ENCODE data around the gene RNPEPL1. TPM values are rescaled to one million over a fixed set of nuclear protein-coding genes. Genes with fewer than 3 reads are reported as not detected.

RNPEPL1 gene
- total RNA-seq, 2 experiments from 2014 or later = 124 TPM

- H3K27me3 Mint-ChIP-seq = no peaks in the 10 kb centered on the region
- H3K4me1 Mint-ChIP-seq = peaks cover 55% of the 10 kb centered on the region
- peak overlapping the region; percentile 96 for H3K4me3 Mint-ChIP-seq
- peaks cover 22% of the 10 kb centered on the region for H3K36me3 Mint-ChIP-seq
- no peaks in the 10 kb centered on the region for H3K9me3 Mint-ChIP-seq
- DNase-seq (no peak), ATAC-seq (ENCODE audit: low read depth) (no peak)
- POLR2A ChIA-PET = interaction anchor here (3.1 to 7.5 kb wide), 3 partner anchors 13 to 57 kb away, joined by 17 to 178 read pairs (median 39); partner anchors contain the start of gene CAPN10
- peak overlapping the region; percentile 94 for H3K27ac Mint-ChIP-seq
Observed at GRCh38 chr2:240563951-240564560, 4.2 kb upstream of the RNPEPL1 start.

- Mint-ChIP-seq H3K27me3 (no peaks in the 10 kb centered on the region), H3K4me1 (peaks cover 53% of the 10 kb centered on the region), H3K27ac (peak overlapping the region; percentile 94), H3K36me3 (peaks cover 23% of the 10 kb centered on the region), H3K9me3 (no peaks in the 10 kb centered on the region), H3K4me3 (peak overlapping the region; percentile 96)
- no peak for ATAC-seq (ENCODE audit: low read depth)
- DNase-seq = peak; percentile 41
- POLR2A ChIA-PET = interaction anchor here (1.4 to 7.5 kb wide), 8 partner anchors 7 to 62 kb away, joined by 5 to 178 read pairs (median 18); partner anchors contain the start of genes ANKMY1, CAPN10 and GPR35
Observed at GRCh38 chr2:240564561-240565332, 3.5 kb upstream of the RNPEPL1 start.

- DNase-seq = peak; percentile 90
- H3K27me3 Mint-ChIP-seq = no peaks in the 10 kb centered on the region
- H3K4me1 Mint-ChIP-seq = peaks cover 51% of the 10 kb centered on the region
- POLR2A ChIA-PET = interaction anchor here (0.7 to 7.5 kb wide), 15 partner anchors 8 to 540 kb away, joined by 3 to 178 read pairs (median 7); partner anchors contain the start of genes ANKMY1, CAPN10, GPR35 and MTERF4
- peak; percentile 52 for ATAC-seq (ENCODE audit: low read depth)
- H3K4me3 Mint-ChIP-seq = peak overlapping the region; percentile 96
- H3K9me3 Mint-ChIP-seq = no peaks in the 10 kb centered on the region
- H3K27ac Mint-ChIP-seq = peak overlapping the region; percentile 94
- H3K36me3 Mint-ChIP-seq = peaks cover 23% of the 10 kb centered on the region
Observed at GRCh38 chr2:240565333-240566202, 2.7 kb upstream of the RNPEPL1 start.

DNA sequence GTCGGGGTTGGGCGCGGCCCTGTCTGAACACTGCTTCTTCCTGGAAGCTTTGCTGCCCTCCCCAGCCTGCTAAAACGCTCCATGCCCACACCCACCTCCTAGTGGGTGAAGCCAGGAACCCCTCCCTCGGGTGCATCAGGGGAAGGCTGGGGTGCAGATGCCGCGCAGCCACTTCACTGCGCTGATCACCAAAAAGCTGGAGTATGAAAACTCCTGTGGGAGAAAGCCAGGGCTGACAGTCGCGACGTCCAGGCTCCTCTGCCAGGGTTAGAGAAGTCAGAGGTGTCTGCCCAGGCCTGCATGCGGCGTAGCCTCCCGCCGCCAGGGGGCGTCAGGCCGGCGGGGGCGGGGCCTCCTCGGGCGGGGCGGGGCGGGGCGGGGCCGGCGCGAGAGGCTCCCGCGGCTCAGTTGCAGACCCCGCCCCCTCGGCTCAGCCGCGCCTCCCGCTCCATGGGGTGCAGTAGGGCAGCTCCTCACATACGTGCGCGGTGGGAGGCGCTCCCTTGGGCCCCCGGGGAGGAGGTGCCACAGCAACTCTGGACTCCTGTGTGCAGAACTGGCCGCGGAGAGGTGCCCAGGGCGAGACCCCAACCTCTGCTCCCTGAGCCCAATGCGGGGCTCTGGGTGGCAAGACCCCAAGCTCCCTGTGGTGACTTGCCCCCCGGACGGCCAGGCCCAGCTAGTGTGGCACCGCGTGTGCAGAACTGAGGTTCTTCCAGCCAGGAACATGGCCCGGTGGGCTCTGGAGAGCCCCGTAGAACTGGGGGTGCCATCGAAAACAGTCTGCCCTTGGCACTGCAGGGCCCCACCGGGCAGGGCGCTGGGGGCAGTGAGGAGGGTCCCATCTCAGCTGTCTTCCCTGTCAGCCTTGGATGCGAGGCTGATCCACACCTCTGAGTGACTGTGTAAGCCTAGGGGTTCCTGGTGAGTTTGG, 1.8 kb upstream of the RNPEPL1 start:
- POLR2A ChIA-PET = interaction anchor here (0.7 to 7.5 kb wide), 15 partner anchors 9 to 541 kb away, joined by 3 to 178 read pairs (median 7); partner anchors contain the start of genes ANKMY1, CAPN10, GPR35 and MTERF4
- Mint-ChIP-seq H3K4me3 (peak overlapping the region; percentile 96), H3K9me3 (no peaks in the 10 kb centered on the region), H3K36me3 (peaks cover 25% of the 10 kb centered on the region), H3K4me1 (peaks cover 56% of the 10 kb centered on the region), H3K27ac (peak overlapping the region; percentile 96), H3K27me3 (no peaks in the 10 kb centered on the region)
- ATAC-seq (ENCODE audit: low read depth) (peak; percentile 69), DNase-seq (peak; percentile 97)

DNA sequence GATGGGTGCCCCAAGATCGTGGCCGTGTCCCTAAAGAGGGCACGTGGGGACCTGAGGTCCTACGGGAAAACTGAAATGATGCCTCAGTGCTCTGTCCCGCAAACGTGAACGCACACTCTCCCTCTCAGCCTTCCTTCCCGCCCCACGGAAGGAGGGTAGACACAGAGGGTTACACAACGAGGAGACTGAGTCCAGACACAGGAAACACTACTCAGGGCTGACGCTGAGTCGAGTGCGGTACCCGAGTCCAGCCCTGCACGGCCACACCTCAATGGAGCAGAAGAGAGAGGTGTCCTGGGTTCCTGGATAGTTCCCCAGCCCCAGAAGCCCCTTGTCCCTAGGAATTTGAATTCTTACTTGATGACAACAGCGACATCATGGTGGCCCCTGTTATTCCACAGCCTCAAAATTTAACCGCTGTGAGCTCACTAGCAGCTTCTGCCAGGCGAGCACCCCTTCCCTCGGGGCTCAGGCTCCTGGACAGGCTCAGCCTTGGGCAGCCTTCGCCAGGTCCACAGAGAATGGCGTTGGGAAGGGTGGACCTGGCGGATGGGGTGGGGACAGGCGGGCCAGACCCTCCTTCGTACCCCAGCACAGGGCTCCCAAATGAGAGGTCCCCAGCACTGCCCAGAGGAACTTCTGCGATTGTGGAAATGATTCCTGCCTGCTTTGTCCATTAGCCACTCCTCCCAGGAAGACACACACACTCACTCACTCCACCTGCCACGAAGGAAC, 980 bp upstream of the RNPEPL1 start:
- Mint-ChIP-seq H3K36me3 (peaks cover 25% of the 10 kb centered on the region), H3K27ac (peak overlapping the region; percentile 96), H3K9me3 (no peaks in the 10 kb centered on the region), H3K4me1 (peaks cover 50% of the 10 kb centered on the region), H3K4me3 (peak overlapping the region; percentile 96), H3K27me3 (no peaks in the 10 kb centered on the region)
- no peak for ATAC-seq (ENCODE audit: low read depth)
- POLR2A ChIA-PET = interaction anchor here (0.6 to 7.5 kb wide), 7 partner anchors 10 to 58 kb away, joined by 4 to 178 read pairs (median 17); partner anchors contain the start of genes ANKMY1, CAPN10 and GPR35
- DNase-seq = peak; percentile 56

GRCh38 chr2:240568678-240569522, 616 bp downstream of the RNPEPL1 start:
- Mint-ChIP-seq H3K4me1 (peaks cover 38% of the 10 kb centered on the region), H3K36me3 (peaks cover 11% of the 10 kb centered on the region), H3K27ac (peak overlapping the region; percentile 81), H3K4me3 (peak overlapping the region; percentile 92), H3K9me3 (no peaks in the 10 kb centered on the region), H3K27me3 (no peaks in the 10 kb centered on the region)
- ATAC-seq (ENCODE audit: low read depth) = peak; percentile 1
- POLR2A ChIA-PET = interaction anchor here (0.6 to 7.5 kb wide), 8 partner anchors 8 to 656 kb away, joined by 3 to 178 read pairs (median 5); partner anchors contain the start of genes CAPN10, DUSP28 and GPR35
- DNase-seq = peak; percentile 78

- peaks cover 7% of the 10 kb centered on the region for H3K36me3 Mint-ChIP-seq
- H3K4me1 Mint-ChIP-seq = peaks cover 32% of the 10 kb centered on the region
- no peaks in the 10 kb centered on the region for H3K9me3 Mint-ChIP-seq
- H3K27me3 Mint-ChIP-seq = no peaks in the 10 kb centered on the region
- POLR2A ChIA-PET = interaction anchor here (0.6 to 7.5 kb wide), 8 partner anchors 8 to 656 kb away, joined by 3 to 178 read pairs (median 5); partner anchors contain the start of genes CAPN10, DUSP28 and GPR35
- peak overlapping the region; percentile 92 for H3K4me3 Mint-ChIP-seq
- DNase-seq = no peak
- ATAC-seq (ENCODE audit: low read depth) = no peak
- peak overlapping the region; percentile 81 for H3K27ac Mint-ChIP-seq
Observed at GRCh38 chr2:240569523-240569997, 1.3 kb downstream of the RNPEPL1 start.

- Mint-ChIP-seq H3K4me1 (peaks cover 27% of the 10 kb centered on the region), H3K27me3 (no peaks in the 10 kb centered on the region), H3K27ac (peak overlapping the region; percentile 51), H3K4me3 (peak overlapping the region; percentile 92), H3K9me3 (no peaks in the 10 kb centered on the region), H3K36me3 (peaks cover 5% of the 10 kb centered on the region)
- POLR2A ChIA-PET = interaction anchor here (1.8 to 7.5 kb wide), 2 partner anchors 9 to 14 kb away, joined by 13 to 178 read pairs; partner anchors contain the start of genes CAPN10 and DUSP28
- peak; percentile 37 for DNase-seq
- ATAC-seq (ENCODE audit: low read depth) = no peak
Observed at GRCh38 chr2:240569998-240570530, 1.8 kb downstream of the RNPEPL1 start.

- H3K36me3 Mint-ChIP-seq = peaks cover 5% of the 10 kb centered on the region
Observed at GRCh38 chr2:240570531-240571313, 2.4 kb downstream of the RNPEPL1 start.

More at GRCh38 chr2:240570531-240571313, 2.4 kb downstream of the RNPEPL1 start:
- DNase-seq = peak; percentile 29
- Mint-ChIP-seq H3K4me3 (peak overlapping the region; percentile 92), H3K9me3 (no peaks in the 10 kb centered on the region), H3K4me1 (peaks cover 21% of the 10 kb centered on the region), H3K27me3 (no peaks in the 10 kb centered on the region), H3K27ac (peak overlapping the region; percentile 34)
- POLR2A ChIA-PET = no interaction called here
- no peak for ATAC-seq (ENCODE audit: low read depth)
